Natural killer cell (primary cell): ENCODE results near the gene POLR3E. TPM values are rescaled to one million over a fixed set of nuclear protein-coding genes. Genes with fewer than 3 reads are reported as not detected.

Experiments used
- ATAC-seq, 3 donors: fragments of 150-1000 bp in 2 of 3; fragments of 200-7000 bp in 1 of 3; cut with Tn5 transposase; 1 replicate in 1 of 3; 2 replicates in 2 of 3; pipeline ENCODE4 v1.10.0; 2021; ENCODE audit warnings: mild to moderate bottlenecking in 2 of 3, moderate library complexity in 2 of 3
- DNase-seq, 2 donors: peaks; one replicate each; pipeline versions ENCODE4 v3.0.0 to v3.0.0-alpha.2; 2013 to 2021; ENCODE audit warnings: mixed read lengths in 1 of 2
- H3K27ac ChIP-seq: one replicate; pipeline ENCODE4 v1.5.1; 2013; ENCODE audit warnings: mild to moderate bottlenecking, low read length
- H3K27me3 ChIP-seq: one replicate; pipeline ENCODE4 v1.6.1; 2013; ENCODE audit warnings: low read length; ENCODE audit not compliant: control insufficient read depth, insufficient read depth
- H3K36me3 ChIP-seq: one replicate; pipeline ENCODE4 v1.6.1; 2013; ENCODE audit warnings: low read length; ENCODE audit not compliant: control insufficient read depth, insufficient read depth
- H3K4me1 ChIP-seq: one replicate; pipeline ENCODE4 v1.6.1; 2013; ENCODE audit warnings: low read length; ENCODE audit not compliant: control insufficient read depth, insufficient read depth
- H3K4me3 ChIP-seq: one replicate; pipeline ENCODE4 v1.5.1; 2013; ENCODE audit warnings: low read length
- H3K9me3 ChIP-seq: one replicate; pipeline ENCODE4 v1.6.1; 2013; ENCODE audit warnings: low read length; ENCODE audit not compliant: control insufficient read depth, insufficient read depth
- H3K27ac Mint-ChIP-seq, 2 donors: one replicate each; pipeline ENCODE4 v1.8.0; 2022; ENCODE audit warnings: mild to moderate bottlenecking in 2 of 2, mixed read lengths in 2 of 2, moderate library complexity in 1 of 2
- H3K27me3 Mint-ChIP-seq, 2 donors: one replicate each; pipeline ENCODE4 v1.8.0; 2022; ENCODE audit warnings: low read depth in 2 of 2, mixed read lengths in 2 of 2
- H3K36me3 Mint-ChIP-seq: one replicate; pipeline ENCODE4 v1.8.0; 2022; ENCODE audit warnings: mixed read lengths
- H3K4me1 Mint-ChIP-seq, 2 donors: one replicate each; pipeline ENCODE4 v1.8.0; 2022; ENCODE audit warnings: mixed read lengths in 2 of 2
- H3K4me3 Mint-ChIP-seq: one replicate; pipeline ENCODE4 v1.8.0; 2022; ENCODE audit warnings: mild to moderate bottlenecking, moderate library complexity, mixed read lengths
- H3K9me3 Mint-ChIP-seq, 2 donors: one replicate each; pipeline ENCODE4 v1.8.0; 2022; ENCODE audit warnings: mixed read lengths in 2 of 2
- WGBS: methylation state at CpG from one replicate; pipeline ENCODE4 v1.1.7; 2013; ENCODE audit warnings: missing lambda C conversion rate; ENCODE audit not compliant: insufficient coverage; 5-methylcytosine and 5-hydroxymethylcytosine counted together
- intact Hi-C: fragments of 100-400 bp; cut with micrococcal nuclease; formaldehyde crosslinking; loops from one replicate; pipeline ENCODE4 v1.14.2; 2022
- total RNA-seq, 4 donors: library from RNA; stranded (reverse); fragments of 120-200 nt in 1 of 4; gene quantifications; one replicate each; pipeline versions ENCODE4 v1.2.3 to v1.2.4, GENCODE V29; 2013 to 2022
- TF ChIP-seq, protein P1 (sequence below): fragments of 200-600 bp; IDR thresholded peaks from one replicate; pipeline ENCODE4 v1.8.0; 2022; ENCODE audit warnings: antibody characterized with exemption

The POLR3E gene
- total RNA-seq, 3 donors from 2014 or later (not counting 1 experiment from before 2014, with no cell fraction given): 95.0 to 116 (median 104) TPM

DNA sequence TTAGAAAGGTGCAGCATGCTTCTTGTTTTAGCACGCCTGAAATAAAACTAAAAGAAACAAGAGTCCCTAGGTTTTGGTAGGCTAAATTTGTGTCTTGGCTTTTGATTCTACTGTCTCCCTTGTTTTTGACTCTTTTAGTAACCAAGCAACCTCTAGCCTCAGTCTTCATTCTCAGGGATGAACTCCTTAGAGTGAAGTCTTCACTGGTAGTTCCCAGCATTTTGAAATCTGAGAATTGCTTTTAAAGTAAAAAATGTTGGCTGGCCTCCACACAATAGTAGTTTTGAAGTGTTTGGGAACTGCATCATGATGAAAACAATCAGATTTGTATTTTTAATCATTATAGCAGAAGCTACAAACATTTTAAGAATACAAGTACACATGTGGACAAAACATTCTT, 83.3 kb downstream of the POLR3E start:
- TF ChIP-seq, protein P1, sequence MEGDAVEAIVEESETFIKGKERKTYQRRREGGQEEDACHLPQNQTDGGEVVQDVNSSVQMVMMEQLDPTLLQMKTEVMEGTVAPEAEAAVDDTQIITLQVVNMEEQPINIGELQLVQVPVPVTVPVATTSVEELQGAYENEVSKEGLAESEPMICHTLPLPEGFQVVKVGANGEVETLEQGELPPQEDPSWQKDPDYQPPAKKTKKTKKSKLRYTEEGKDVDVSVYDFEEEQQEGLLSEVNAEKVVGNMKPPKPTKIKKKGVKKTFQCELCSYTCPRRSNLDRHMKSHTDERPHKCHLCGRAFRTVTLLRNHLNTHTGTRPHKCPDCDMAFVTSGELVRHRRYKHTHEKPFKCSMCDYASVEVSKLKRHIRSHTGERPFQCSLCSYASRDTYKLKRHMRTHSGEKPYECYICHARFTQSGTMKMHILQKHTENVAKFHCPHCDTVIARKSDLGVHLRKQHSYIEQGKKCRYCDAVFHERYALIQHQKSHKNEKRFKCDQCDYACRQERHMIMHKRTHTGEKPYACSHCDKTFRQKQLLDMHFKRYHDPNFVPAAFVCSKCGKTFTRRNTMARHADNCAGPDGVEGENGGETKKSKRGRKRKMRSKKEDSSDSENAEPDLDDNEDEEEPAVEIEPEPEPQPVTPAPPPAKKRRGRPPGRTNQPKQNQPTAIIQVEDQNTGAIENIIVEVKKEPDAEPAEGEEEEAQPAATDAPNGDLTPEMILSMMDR: no peak
- Mint-ChIP-seq H3K9me3 (no peaks in the 10 kb centered on the region), H3K4me3 (no peak overlapping the region), H3K4me1 (peaks cover under 1 to 1% of the 10 kb centered on the region in 2 donors), H3K27me3 (peaks cover under 1% of the 10 kb centered on the region in 2 donors), H3K27ac (no peak overlapping the region), H3K36me3 (no peaks in the 10 kb centered on the region)
- H3K4me3 ChIP-seq: no peak overlapping the region
- H3K27me3 ChIP-seq: no peaks in the 10 kb centered on the region
- intact Hi-C loops: no loop called here
- no peaks in the 10 kb centered on the region for H3K36me3 ChIP-seq
- DNase-seq: no peak
- no peak for ATAC-seq
- H3K4me1 ChIP-seq: no peaks in the 10 kb centered on the region
- no peak overlapping the region for H3K27ac ChIP-seq
- H3K9me3 ChIP-seq: no peaks in the 10 kb centered on the region
- WGBS: 100% methylated on average over 1 of the region's 1 CpG

DNA sequence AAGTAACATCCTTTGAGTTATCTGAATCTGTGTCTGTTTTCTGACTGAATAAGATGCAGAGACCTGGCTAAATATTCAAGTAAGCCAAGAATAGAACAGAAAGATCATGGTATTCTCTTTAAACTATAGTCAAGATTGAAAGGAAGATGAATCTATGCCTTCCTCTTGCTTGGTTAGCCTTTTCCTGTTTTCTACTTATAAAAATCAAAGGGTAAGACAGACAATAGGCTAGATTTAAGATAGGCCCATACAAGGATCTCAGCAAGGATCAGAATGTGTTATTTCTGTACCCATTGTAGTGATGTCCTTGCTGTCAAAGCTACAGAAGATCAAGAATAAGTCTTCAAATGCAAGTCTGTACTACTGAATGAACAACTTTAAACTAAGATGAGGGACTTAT, 84.2 kb downstream of the POLR3E start:
- TF ChIP-seq, protein P1: no peak
- no peak for ATAC-seq

DNA sequence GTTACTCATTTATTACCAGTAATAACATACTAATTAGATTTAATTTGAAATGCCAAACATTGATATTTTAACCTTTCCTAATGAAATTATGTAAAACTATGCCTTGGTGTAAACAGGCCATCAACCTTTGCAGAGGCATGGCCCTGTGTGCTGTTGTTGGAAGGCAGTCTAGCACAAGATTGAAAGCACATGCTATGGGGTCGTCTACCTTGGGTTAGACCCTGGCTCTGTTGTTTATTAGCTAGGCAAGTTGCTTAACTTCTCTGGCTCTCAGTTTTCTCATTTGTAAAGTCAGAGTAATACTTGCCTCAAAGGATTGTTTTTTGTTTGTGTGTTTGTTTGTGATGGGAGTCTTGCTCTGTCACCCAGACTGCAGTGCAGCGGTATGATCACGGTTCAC, 86.6 kb downstream of the POLR3E start:
- Mint-ChIP-seq H3K4me1 (no peaks in the 10 kb centered on the region), H3K27me3 (no peaks in the 10 kb centered on the region), H3K4me3 (no peak overlapping the region), H3K9me3 (no peaks in the 10 kb centered on the region), H3K27ac (no peak overlapping the region), H3K36me3 (no peaks in the 10 kb centered on the region)
- no peaks in the 10 kb centered on the region for H3K9me3 ChIP-seq
- no peak overlapping the region for H3K4me3 ChIP-seq
- no peaks in the 10 kb centered on the region for H3K36me3 ChIP-seq
- intact Hi-C loops: no loop called here
- H3K27ac ChIP-seq: no peak overlapping the region
- whole genome bisulfite sequencing: 97% methylated on average over 3 of the region's 3 CpGs
- H3K27me3 ChIP-seq: no peaks in the 10 kb centered on the region
- TF ChIP-seq, protein P1: no peak
- H3K4me1 ChIP-seq: no peaks in the 10 kb centered on the region
- ATAC-seq: no peak
- DNase-seq: no peak

More for the DNA sequence above, 84.2 kb downstream of the POLR3E start:
- Mint-ChIP-seq H3K27me3 (no peaks in the 10 kb centered on the region), H3K36me3 (no peaks in the 10 kb centered on the region), H3K4me3 (no peak overlapping the region), H3K9me3 (no peaks in the 10 kb centered on the region), H3K27ac (no peak overlapping the region), H3K4me1 (no peaks in the 10 kb centered on the region)
- intact Hi-C loops: no loop called here
- Histone ChIP-seq H3K9me3 (no peaks in the 10 kb centered on the region), H3K36me3 (no peaks in the 10 kb centered on the region), H3K27me3 (no peaks in the 10 kb centered on the region), H3K4me3 (no peak overlapping the region), H3K27ac (no peak overlapping the region), H3K4me1 (no peaks in the 10 kb centered on the region)
- DNase-seq: peak in 1 of 2 donors; percentile 15

Other genes starting within 250 kb of the POLR3E start
- gene VWA3A, start 204.9 kb upstream of the POLR3E start, total RNA-seq: under 1 TPM; 0.28 to 0.39 (median 0.35) TPM
- 1 to 10 TPM in 1 of 3 donors, under 1 TPM in 2; 0.92 to 1.9 (median 0.93) TPM for gene SDR42E2, start 134.9 kb upstream of the POLR3E start, total RNA-seq
- gene EEF2K, start 91.1 kb upstream of the POLR3E start, total RNA-seq: 10 to 100 TPM; 12.6 to 33.5 (median 22.9) TPM
- 10 to 100 TPM; 11.2 to 24.3 (median 19.4) TPM for gene CDR2, start 77.2 kb downstream of the POLR3E start, total RNA-seq
- 100 to 1,000 TPM; 600 to 700 (median 666) TPM for gene NPIPB5, start 213.5 kb downstream of the POLR3E start, total RNA-seq